ENCODE data around the gene SREBF2.

DNA sequence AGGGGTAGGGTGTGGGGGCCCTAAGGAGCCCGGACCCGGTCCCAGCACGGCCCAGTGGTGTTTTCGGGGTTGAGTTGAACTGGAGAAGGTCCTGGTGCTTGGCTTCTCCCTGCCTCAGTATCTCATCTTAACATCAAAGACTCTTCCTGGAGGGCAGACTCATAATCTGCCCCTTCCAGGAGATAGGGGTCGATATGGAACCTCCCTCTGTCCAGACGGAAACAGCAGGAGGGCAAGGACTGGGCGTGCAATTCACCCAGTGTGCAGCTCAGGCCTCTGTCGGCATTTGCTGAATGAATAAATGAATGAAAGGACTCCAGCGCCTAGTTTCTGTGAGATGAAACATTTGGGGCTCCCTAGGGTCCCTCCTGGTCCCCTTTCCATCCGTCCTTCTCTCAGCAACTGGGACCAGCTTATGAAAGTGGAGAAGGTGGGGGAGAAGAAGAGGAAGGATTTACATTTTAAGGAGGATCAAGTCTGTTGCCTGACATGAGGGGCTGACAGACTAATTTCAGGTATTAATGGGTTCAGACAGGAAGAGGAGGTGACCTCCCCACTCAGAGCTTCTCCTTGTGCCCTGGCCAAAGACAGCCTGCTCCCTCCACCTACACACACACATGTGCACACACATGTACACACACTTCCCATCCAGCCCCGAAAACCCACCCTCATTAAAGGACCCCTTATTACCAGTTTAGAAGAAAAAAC lies 83.0 kb downstream of the SREBF2 start:
- TF ChIP-seq, protein P1, sequence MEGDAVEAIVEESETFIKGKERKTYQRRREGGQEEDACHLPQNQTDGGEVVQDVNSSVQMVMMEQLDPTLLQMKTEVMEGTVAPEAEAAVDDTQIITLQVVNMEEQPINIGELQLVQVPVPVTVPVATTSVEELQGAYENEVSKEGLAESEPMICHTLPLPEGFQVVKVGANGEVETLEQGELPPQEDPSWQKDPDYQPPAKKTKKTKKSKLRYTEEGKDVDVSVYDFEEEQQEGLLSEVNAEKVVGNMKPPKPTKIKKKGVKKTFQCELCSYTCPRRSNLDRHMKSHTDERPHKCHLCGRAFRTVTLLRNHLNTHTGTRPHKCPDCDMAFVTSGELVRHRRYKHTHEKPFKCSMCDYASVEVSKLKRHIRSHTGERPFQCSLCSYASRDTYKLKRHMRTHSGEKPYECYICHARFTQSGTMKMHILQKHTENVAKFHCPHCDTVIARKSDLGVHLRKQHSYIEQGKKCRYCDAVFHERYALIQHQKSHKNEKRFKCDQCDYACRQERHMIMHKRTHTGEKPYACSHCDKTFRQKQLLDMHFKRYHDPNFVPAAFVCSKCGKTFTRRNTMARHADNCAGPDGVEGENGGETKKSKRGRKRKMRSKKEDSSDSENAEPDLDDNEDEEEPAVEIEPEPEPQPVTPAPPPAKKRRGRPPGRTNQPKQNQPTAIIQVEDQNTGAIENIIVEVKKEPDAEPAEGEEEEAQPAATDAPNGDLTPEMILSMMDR (IDR thresholded peaks at IDR 0.05 in 2 of 3, conservative IDR thresholded peaks at IDR 0.05 in 1 of 3; ENCODE audit: borderline replicate concordance in 1 of 3, insufficient read depth in 1 of 3, low read depth in 2 of 3, low read length in 2 of 3), result no peak
- no peak for TF ChIP-seq SIN3A (IDR thresholded peaks at IDR 0.05; ENCODE audit: low read depth)
- TF ChIP-seq, protein P2, sequence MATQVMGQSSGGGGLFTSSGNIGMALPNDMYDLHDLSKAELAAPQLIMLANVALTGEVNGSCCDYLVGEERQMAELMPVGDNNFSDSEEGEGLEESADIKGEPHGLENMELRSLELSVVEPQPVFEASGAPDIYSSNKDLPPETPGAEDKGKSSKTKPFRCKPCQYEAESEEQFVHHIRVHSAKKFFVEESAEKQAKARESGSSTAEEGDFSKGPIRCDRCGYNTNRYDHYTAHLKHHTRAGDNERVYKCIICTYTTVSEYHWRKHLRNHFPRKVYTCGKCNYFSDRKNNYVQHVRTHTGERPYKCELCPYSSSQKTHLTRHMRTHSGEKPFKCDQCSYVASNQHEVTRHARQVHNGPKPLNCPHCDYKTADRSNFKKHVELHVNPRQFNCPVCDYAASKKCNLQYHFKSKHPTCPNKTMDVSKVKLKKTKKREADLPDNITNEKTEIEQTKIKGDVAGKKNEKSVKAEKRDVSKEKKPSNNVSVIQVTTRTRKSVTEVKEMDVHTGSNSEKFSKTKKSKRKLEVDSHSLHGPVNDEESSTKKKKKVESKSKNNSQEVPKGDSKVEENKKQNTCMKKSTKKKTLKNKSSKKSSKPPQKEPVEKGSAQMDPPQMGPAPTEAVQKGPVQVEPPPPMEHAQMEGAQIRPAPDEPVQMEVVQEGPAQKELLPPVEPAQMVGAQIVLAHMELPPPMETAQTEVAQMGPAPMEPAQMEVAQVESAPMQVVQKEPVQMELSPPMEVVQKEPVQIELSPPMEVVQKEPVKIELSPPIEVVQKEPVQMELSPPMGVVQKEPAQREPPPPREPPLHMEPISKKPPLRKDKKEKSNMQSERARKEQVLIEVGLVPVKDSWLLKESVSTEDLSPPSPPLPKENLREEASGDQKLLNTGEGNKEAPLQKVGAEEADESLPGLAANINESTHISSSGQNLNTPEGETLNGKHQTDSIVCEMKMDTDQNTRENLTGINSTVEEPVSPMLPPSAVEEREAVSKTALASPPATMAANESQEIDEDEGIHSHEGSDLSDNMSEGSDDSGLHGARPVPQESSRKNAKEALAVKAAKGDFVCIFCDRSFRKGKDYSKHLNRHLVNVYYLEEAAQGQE (IDR thresholded peaks at IDR 0.05; ENCODE audit: low read depth), result no peak
- TF ChIP-seq POLR2A (IDR thresholded peaks at IDR 0.05; ENCODE audit: borderline replicate concordance, extremely low read depth, insufficient read depth, insufficient read length), result no peak
- TF ChIP-seq EZH2 (IDR thresholded peaks at IDR 0.05), result no peak
- no peak for TF ChIP-seq POLR2AphosphoS5 (IDR thresholded peaks at IDR 0.05; ENCODE audit: low read depth, low read length)
- no peak for TF ChIP-seq YY1 (IDR thresholded peaks at IDR 0.05; ENCODE audit: extremely low read depth, insufficient replicate concordance, low read depth, low read length)
- TF ChIP-seq SRF (IDR thresholded peaks at IDR 0.05; ENCODE audit: low read depth), result no peak
- no peak for TF ChIP-seq ZNF274 (IDR thresholded peaks at IDR 0.05; ENCODE audit: low read depth, low read length)
- TF ChIP-seq CBX3 (IDR thresholded peaks at IDR 0.05; ENCODE audit: low read depth), result no peak
- no peak for TF ChIP-seq RAD21 (IDR thresholded peaks at IDR 0.05; ENCODE audit: low read depth)
- TF ChIP-seq, protein P3, sequence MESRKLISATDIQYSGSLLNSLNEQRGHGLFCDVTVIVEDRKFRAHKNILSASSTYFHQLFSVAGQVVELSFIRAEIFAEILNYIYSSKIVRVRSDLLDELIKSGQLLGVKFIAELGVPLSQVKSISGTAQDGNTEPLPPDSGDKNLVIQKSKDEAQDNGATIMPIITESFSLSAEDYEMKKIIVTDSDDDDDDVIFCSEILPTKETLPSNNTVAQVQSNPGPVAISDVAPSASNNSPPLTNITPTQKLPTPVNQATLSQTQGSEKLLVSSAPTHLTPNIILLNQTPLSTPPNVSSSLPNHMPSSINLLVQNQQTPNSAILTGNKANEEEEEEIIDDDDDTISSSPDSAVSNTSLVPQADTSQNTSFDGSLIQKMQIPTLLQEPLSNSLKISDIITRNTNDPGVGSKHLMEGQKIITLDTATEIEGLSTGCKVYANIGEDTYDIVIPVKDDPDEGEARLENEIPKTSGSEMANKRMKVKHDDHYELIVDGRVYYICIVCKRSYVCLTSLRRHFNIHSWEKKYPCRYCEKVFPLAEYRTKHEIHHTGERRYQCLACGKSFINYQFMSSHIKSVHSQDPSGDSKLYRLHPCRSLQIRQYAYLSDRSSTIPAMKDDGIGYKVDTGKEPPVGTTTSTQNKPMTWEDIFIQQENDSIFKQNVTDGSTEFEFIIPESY (IDR thresholded peaks at IDR 0.05; ENCODE audit: extremely low read depth, insufficient replicate concordance, low read length), result no peak
- no peak for TF ChIP-seq SP1 (IDR thresholded peaks at IDR 0.05; ENCODE audit: low read depth)
